Stimulated activated CD8-positive, alpha-beta memory T cell treated with anti-CD3 and anti-CD28 coated beads, Interleukin-2, amount 100 ng/mL, for 1 hour (primary cell): ENCODE measurements around the gene MRPL42.

Experiments used
- DNase-seq, 2 donors: peaks; one replicate each; pipeline ENCODE4 v3.0.0-alpha.2; 2020; ENCODE audit warnings: low read depth in 2 of 2

The MRPL42 gene

GRCh38 chr12:93500201-93500600 is 32.9 kb downstream of the MRPL42 start:
- DNase-seq, result no peak

- no peak for DNase-seq
These were observed 33.4 kb downstream of the MRPL42 start for GRCh38 chr12:93500667-93501066.

GRCh38 chr12:93502802-93503623 is 35.7 kb downstream of the MRPL42 start:
- peak; percentile 29 to 44 for DNase-seq

- no peak for DNase-seq
These were observed 39.9 kb downstream of the MRPL42 start for GRCh38 chr12:93507165-93507564.

- no peak for DNase-seq
These were observed 42.2 kb downstream of the MRPL42 start for GRCh38 chr12:93509506-93509905.

GRCh38 chr12:93514853-93515252 is 47.5 kb downstream of the MRPL42 start:
- no peak for DNase-seq

GRCh38 chr12:93518725-93519124 is 51.4 kb downstream of the MRPL42 start:
- DNase-seq, result no peak

- DNase-seq, result no peak
These were observed 52.5 kb downstream of the MRPL42 start for GRCh38 chr12:93519859-93520258.

GRCh38 chr12:93520454-93520853 is 53.1 kb downstream of the MRPL42 start:
- DNase-seq, result no peak

- DNase-seq, result no peak
These were observed 54.1 kb downstream of the MRPL42 start for GRCh38 chr12:93521225-93522080.

- DNase-seq, result no peak
These were observed 57.2 kb downstream of the MRPL42 start for GRCh38 chr12:93524386-93525133.

GRCh38 chr12:93526786-93527428 is 59.6 kb downstream of the MRPL42 start:
- no peak for DNase-seq

GRCh38 chr12:93530358-93530757 is 63.0 kb downstream of the MRPL42 start:
- DNase-seq, result no peak

GRCh38 chr12:93533310-93533709 is 66.0 kb downstream of the MRPL42 start:
- DNase-seq, result no peak

- no peak for DNase-seq
These were observed 68.9 kb downstream of the MRPL42 start for GRCh38 chr12:93536111-93536765.

GRCh38 chr12:93536766-93537488 is 69.6 kb downstream of the MRPL42 start:
- no peak for DNase-seq

- DNase-seq, result no peak
These were observed 70.5 kb downstream of the MRPL42 start for GRCh38 chr12:93537769-93538168.

GRCh38 chr12:93539821-93540220 is 72.5 kb downstream of the MRPL42 start:
- DNase-seq, result no peak

GRCh38 chr12:93540466-93540865 is 73.2 kb downstream of the MRPL42 start:
- DNase-seq, result no peak

GRCh38 chr12:93541578-93542225 is 74.4 kb downstream of the MRPL42 start:
- DNase-seq, result no peak
